Measurements from ENCODE around the gene LONRF3.

LONRF3 gene

DNA sequence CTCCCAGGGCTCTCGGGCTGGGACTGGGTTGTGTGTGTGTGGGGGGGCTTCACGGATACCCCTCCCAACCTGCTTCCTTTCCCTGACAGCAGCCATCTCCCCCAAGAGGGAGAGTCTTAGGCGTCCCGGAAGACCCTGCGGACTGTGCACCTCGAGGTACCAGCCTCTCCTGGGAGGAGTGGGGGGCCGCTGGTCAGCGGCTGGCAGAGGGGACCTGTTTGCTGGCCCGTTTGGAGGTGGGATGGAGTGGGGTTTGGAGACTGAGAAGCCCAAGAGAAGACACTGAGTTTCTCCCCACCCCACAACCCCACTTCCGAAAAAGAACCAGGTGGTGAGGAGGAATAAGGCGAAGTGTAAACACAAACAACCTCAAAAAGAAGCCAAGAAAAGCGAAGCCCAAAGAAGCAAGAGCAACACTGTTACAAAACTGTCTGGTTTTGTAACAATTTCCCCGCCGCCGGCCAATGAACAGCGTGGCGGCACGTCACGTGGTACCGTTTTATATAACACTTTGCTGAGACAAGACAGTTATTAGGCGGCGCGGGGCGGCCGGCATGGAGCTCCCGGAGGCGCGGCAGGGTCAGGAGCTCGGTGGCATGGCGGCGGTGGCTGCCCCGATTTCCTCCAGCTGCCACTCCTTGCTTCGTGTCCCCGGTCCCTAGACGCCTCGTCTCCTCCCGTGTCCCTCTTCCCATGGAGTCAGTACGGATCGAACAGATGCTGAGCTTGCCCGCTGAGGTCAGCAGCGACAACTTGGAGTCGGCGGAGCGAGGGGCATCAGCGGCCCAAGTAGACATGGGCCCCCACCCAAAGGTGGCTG lies at the start of gene LONRF3:
LONRF3 (plus strand) TSS at position 531 of the 820 bp plus-strand sequence; CDS start at position 694, 163 bp downstream.
- peak within 1 kb of the TSS; percentile 97 for H3K27ac Mint-ChIP-seq
- H3K9me3 Mint-ChIP-seq (ENCODE audit: low read depth): no peaks in the 10 kb centered on the region
- H3K4me1 Mint-ChIP-seq (ENCODE audit: low read depth): peaks cover 14% of the 10 kb centered on the region
- H3K4me3 Mint-ChIP-seq: peak within 1 kb of the TSS; percentile 95
- no peaks in the 10 kb centered on the region for H3K36me3 Mint-ChIP-seq
- H3K27me3 Mint-ChIP-seq: peaks cover 4% of the 10 kb centered on the region

DNA sequence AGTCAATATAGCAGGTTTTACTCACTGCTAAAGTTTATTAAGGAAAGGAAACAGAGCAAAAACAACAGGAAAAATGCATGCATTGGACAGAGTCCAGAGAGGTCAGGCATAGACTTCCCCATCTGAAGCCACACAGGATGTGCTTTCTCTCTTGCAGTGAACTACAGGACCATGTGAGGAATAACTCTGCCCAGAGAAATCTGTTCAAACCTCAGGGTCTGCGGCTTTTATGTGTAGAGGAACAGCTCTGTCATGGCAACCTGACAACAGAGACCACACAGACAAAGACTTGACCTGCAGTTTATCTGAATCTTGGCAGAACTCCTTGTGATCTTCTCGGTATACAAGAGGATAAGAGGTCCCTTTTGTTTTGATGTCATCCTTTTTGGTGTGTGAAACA lies 46.3 kb upstream of the LONRF3 start:
- H3K4me1 Mint-ChIP-seq (ENCODE audit: low read depth): no peaks in the 10 kb centered on the region
- no peaks in the 10 kb centered on the region for H3K9me3 Mint-ChIP-seq (ENCODE audit: low read depth)

DNA sequence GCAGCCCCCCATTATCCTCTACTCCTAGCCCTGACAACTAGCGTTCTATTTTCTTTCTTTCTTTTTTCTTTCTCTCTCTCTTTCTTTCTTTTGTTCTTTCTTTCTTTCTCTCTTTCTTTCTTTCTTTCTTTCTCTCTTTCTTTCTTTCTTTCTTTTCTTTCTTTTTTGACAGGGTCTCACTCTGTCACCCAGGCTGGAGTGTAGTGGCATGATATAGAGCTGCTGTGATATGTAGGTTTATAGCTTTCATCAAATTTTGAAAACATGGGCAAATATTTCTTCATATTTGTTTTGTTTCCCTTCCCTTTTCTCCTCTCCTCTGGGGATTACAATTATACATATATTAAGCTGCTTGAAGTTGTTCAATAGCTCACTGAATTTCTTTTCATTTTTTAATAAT lies 39.1 kb upstream of the LONRF3 start:
- Mint-ChIP-seq H3K27me3 (no peaks in the 10 kb centered on the region), H3K36me3 (no peaks in the 10 kb centered on the region), H3K4me1 (ENCODE audit: low read depth) (no peaks in the 10 kb centered on the region), H3K27ac (no peak overlapping the region), H3K9me3 (ENCODE audit: low read depth) (no peaks in the 10 kb centered on the region), H3K4me3 (no peak overlapping the region)

More for the DNA sequence above, 46.3 kb upstream of the LONRF3 start:
- no peak overlapping the region for H3K4me3 Mint-ChIP-seq
- no peaks in the 10 kb centered on the region for H3K36me3 Mint-ChIP-seq
- H3K27me3 Mint-ChIP-seq: no peaks in the 10 kb centered on the region
- H3K27ac Mint-ChIP-seq: no peak overlapping the region

DNA sequence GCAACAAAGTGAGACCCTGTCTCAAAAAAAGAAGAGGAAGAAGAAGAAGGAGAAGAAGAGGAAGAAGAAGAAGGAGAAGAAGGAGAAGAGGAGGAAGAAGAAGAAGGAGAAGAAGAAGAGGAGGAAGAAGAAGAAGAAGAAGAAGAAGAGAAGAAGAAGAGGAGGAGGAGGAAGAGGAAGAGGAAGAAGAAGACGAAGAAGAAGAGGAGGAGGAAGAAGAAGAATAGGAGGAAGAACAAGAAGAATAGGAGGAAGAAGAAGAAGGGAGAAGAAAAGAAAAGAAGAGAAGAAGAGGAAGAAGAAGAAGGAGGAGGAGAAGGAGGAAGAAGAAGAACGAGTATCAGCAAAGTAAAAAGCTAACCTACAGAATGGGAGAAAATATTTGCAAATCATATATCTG lies 33.3 kb upstream of the LONRF3 start:
- Mint-ChIP-seq H3K9me3 (ENCODE audit: low read depth) (no peaks in the 10 kb centered on the region), H3K4me1 (ENCODE audit: low read depth) (no peaks in the 10 kb centered on the region), H3K36me3 (no peaks in the 10 kb centered on the region), H3K27ac (no peak overlapping the region), H3K27me3 (no peaks in the 10 kb centered on the region), H3K4me3 (no peak overlapping the region)

DNA sequence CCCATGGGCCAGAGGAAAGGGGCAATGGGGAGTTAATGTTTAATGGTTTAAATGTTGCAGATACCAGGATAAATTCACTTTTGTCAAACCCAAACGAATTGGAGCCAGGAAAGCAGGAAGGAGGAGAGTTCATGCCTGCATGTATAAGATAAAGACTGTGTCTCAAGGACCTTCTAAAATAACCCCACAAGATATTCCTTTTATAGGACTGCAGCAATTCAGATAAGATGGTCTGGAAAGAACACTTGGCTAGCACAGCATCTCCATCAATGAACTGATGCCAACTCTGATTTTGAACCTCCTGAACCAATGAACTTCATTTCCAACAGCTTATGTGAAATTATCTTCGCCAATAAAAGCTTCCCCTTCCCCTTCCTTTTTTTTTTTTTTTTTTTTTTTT lies 31.3 kb upstream of the LONRF3 start:
- H3K4me3 Mint-ChIP-seq: no peak overlapping the region
- H3K27me3 Mint-ChIP-seq: no peaks in the 10 kb centered on the region
- H3K9me3 Mint-ChIP-seq (ENCODE audit: low read depth): no peaks in the 10 kb centered on the region
- no peaks in the 10 kb centered on the region for H3K36me3 Mint-ChIP-seq
- no peaks in the 10 kb centered on the region for H3K4me1 Mint-ChIP-seq (ENCODE audit: low read depth)
- no peak overlapping the region for H3K27ac Mint-ChIP-seq

DNA sequence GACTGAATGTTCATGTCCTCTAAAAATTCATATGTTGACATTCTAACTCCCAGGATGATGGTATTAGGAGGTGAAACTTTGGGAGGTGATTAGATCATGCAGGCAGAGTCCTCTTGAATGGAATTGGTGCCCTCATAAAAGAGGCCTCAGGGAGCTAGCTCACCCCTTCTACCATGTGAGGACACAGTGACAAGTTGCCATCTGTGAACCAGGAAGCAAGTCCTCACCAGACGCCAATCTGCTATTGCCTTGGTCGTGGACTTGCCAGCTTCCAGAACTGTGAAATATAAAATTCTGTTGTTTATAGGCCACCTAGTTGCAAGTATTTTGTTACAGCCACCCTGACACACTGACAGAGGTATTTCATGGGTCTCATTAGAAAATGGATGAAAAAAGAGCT lies 28.5 kb upstream of the LONRF3 start:
- Mint-ChIP-seq H3K36me3 (no peaks in the 10 kb centered on the region), H3K27ac (no peak overlapping the region), H3K4me1 (ENCODE audit: low read depth) (no peaks in the 10 kb centered on the region), H3K4me3 (no peak overlapping the region), H3K27me3 (no peaks in the 10 kb centered on the region), H3K9me3 (ENCODE audit: low read depth) (no peaks in the 10 kb centered on the region)

DNA sequence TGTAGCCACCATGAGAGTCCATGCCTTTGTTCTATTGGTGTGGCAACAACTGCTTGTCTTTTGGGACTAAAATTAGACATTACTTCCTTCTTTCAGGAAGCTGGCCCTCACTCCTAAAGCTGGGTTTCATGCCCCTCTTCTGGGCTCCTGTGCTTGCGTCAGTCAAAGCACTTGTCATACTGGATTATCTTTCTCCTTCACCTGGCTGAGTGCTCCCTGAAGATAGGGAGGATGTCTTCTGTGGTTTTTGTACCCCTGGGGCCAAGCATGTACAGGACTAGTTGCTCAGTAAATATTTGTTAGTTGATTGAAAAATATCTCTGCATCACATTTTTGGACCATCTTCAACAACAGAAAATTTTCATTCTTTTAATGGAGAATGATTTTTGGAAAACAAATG lies 26.1 kb upstream of the LONRF3 start:
- Mint-ChIP-seq H3K4me3 (no peak overlapping the region), H3K9me3 (ENCODE audit: low read depth) (no peaks in the 10 kb centered on the region), H3K4me1 (ENCODE audit: low read depth) (no peaks in the 10 kb centered on the region), H3K27ac (no peak overlapping the region), H3K36me3 (no peaks in the 10 kb centered on the region), H3K27me3 (no peaks in the 10 kb centered on the region)

DNA sequence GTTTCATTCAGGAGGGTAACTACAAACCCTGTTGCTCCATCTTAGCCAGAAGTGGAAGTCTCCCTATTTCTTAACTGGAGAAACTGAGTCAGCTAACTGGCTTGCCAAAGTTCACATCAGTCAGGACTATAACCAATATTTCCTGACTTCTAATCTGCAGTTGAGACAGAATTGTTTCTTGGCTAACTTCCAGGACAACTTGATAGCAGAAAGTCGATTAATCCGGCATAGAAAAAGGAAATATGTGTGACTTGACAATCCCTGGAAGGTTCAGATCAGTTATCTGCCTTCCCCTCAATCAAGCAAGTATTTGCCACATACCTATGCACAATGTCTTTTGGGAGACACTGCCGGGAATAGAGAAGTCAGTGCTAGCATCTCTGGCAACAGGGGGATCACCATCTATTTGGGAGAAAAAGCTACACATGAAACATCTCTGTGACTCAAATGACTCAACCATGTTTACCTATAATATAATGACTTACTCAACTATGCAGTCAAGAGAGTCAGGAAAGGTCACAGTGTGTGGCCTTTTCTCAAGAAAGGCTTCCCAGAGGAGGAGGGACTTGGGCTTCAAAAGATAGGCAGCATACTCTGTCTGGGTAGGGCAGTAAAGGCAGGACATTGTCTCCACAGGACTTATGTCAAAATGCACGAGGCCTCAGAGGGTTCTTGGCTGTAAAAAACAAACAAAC lies 12.4 kb upstream of the LONRF3 start:
- Mint-ChIP-seq H3K4me1 (ENCODE audit: low read depth) (no peaks in the 10 kb centered on the region), H3K27ac (no peak overlapping the region), H3K4me3 (no peak overlapping the region), H3K27me3 (no peaks in the 10 kb centered on the region), H3K36me3 (no peaks in the 10 kb centered on the region), H3K9me3 (ENCODE audit: low read depth) (no peaks in the 10 kb centered on the region)

DNA sequence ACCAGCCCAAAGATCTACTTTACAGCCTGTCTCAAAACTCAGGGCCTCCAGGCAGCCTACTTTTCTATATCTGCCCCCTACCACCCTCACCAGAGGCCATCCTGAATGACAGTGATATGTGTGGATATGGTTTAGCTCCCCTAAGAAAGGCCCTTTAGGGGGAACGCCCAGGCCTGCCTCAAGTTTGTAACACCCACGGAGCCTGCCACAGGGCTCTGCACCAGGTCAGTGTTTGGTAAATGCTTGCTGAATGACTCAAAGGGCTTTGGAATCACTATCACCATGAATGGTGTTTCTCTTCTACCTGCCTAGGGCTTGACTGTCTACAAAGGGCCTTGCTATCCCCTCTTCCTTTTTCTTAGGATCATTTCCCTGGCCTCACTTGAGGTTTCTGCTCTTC lies 11.3 kb upstream of the LONRF3 start:
- Mint-ChIP-seq H3K27ac (no peak overlapping the region), H3K4me1 (ENCODE audit: low read depth) (no peaks in the 10 kb centered on the region), H3K36me3 (no peaks in the 10 kb centered on the region), H3K4me3 (no peak overlapping the region), H3K9me3 (ENCODE audit: low read depth) (no peaks in the 10 kb centered on the region), H3K27me3 (no peaks in the 10 kb centered on the region)

DNA sequence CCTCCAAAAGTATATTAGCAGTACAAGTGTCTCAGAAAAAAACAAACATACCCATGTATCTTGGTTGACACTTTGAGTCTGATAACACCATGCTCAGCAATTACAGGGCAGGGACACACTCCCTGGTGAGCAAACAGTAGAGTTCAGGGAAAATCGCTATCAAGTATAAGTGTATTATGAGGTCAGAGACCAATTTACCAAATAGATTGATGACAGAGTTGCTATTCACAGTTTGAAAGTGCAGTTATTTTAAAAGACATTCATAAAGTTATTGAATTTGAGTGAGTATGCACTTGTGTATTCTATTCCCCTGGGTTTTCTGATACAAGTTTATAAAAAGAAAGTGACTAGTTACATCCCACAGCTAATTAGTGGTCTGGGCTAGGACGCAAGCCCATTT lies 10.2 kb upstream of the LONRF3 start:
- H3K9me3 Mint-ChIP-seq (ENCODE audit: low read depth): no peaks in the 10 kb centered on the region
- H3K4me3 Mint-ChIP-seq: no peak overlapping the region
- peaks cover 2% of the 10 kb centered on the region for H3K27me3 Mint-ChIP-seq
- H3K4me1 Mint-ChIP-seq (ENCODE audit: low read depth): no peaks in the 10 kb centered on the region
- H3K27ac Mint-ChIP-seq: no peak overlapping the region
- no peaks in the 10 kb centered on the region for H3K36me3 Mint-ChIP-seq

DNA sequence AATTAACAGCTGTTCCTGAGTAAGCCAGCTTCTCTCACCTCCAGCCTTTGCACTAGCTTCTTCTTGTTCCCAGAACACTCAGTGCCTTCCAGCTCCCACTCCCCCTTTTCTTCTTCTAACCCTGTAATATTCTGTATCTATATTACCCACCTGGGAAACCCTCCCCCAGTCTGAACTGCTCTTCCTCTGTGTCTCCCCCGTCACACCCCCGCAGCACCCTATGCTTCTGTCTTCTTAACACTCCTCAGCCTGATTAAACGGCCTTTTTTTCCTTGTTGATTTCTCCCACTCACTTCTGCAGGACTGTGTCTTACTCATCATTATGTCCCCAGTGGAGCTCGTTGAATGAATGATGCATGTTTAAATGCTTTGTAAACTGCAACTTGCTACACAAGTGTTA lies 9.0 kb upstream of the LONRF3 start:
- Mint-ChIP-seq H3K36me3 (no peaks in the 10 kb centered on the region), H3K27me3 (peaks cover 3% of the 10 kb centered on the region), H3K4me3 (no peak overlapping the region), H3K9me3 (ENCODE audit: low read depth) (no peaks in the 10 kb centered on the region), H3K4me1 (ENCODE audit: low read depth) (no peaks in the 10 kb centered on the region), H3K27ac (no peak overlapping the region)

DNA sequence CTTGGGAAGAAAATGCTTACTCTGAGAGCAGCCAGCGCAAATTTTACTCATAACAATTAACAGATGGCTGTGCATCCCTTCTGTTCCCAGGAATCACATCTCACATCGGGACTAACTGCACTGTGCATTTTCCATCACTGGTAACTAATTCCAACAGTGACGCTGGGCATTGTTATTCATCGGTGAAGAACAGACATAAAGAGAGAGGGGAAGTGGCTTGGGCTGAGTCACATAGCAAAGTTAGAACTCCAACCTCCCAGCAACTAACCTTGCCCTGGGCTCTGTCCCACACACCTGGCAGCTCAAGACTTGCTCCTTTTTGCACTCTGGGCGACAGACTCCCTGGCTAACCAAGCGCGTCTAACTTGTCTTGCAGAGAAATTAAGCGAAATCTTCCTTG lies 6.4 kb upstream of the LONRF3 start:
- no peak overlapping the region for H3K27ac Mint-ChIP-seq
- H3K9me3 Mint-ChIP-seq (ENCODE audit: low read depth): no peaks in the 10 kb centered on the region
- H3K4me3 Mint-ChIP-seq: no peak overlapping the region
- no peaks in the 10 kb centered on the region for H3K36me3 Mint-ChIP-seq
- no peaks in the 10 kb centered on the region for H3K4me1 Mint-ChIP-seq (ENCODE audit: low read depth)
- peaks cover 6% of the 10 kb centered on the region for H3K27me3 Mint-ChIP-seq

DNA sequence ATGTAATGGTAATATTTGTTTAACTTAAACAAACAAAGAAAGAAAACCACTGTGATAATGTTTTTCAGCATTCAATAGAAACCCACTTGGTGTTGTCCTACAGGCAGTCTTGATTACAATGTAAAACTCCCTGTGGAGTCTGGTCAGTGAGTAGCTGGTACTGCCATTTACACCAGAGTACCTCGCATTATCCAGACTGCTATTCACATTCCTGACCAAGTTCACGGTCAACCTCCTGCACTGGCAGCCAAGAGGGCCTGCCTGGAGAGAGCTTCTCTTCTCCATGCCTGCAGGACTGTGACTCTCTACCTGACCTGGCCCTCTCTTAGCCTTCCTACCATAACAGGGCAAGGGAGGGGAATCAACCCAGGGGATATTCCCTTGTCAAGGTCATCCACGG lies 2.9 kb upstream of the LONRF3 start:
- H3K4me3 Mint-ChIP-seq: no peak overlapping the region
- no peaks in the 10 kb centered on the region for H3K9me3 Mint-ChIP-seq (ENCODE audit: low read depth)
- H3K36me3 Mint-ChIP-seq: no peaks in the 10 kb centered on the region
- H3K27me3 Mint-ChIP-seq: peaks cover 6% of the 10 kb centered on the region
- no peak overlapping the region for H3K27ac Mint-ChIP-seq
- peaks cover 6% of the 10 kb centered on the region for H3K4me1 Mint-ChIP-seq (ENCODE audit: low read depth)

DNA sequence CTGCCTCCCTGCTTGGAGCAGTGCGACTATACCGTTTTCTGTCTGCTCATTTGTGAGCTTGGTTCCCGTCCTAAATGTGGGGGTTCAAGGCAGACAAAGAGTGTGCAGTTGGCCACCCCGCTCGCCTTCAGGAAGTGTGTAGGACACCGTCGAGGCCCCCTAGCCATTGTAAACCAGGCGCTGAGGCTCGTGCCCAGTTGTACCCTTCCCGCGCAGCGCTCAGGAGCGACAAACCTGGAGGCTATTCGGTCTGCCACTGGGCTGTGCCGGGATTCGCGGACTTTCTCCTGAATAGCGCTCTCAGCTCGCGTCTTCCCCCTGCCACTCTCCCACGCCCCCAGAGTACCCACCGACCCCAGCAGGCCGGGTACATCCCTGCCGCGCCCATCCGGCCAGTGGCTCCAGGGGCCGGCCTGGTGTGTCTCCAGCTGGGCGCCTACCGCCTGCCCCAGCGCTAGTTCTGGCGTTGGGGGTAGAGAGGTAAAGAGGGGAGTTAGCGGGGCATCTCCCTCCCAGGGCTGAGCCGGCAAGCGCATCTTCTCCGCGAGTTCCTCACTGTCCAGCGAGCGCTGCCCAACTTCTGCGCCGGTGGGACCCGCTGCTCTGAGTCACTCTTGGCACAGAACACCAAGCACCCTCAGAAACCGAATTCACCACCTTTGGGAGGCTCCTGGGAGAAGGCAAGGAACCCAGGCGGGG lies 880 bp upstream of the LONRF3 start:
- peaks cover 14% of the 10 kb centered on the region for H3K4me1 Mint-ChIP-seq (ENCODE audit: low read depth)
- H3K9me3 Mint-ChIP-seq (ENCODE audit: low read depth): no peaks in the 10 kb centered on the region
- H3K36me3 Mint-ChIP-seq: no peaks in the 10 kb centered on the region
- no peak overlapping the region for H3K4me3 Mint-ChIP-seq
- no peak overlapping the region for H3K27ac Mint-ChIP-seq
- H3K27me3 Mint-ChIP-seq: peaks cover 4% of the 10 kb centered on the region

DNA sequence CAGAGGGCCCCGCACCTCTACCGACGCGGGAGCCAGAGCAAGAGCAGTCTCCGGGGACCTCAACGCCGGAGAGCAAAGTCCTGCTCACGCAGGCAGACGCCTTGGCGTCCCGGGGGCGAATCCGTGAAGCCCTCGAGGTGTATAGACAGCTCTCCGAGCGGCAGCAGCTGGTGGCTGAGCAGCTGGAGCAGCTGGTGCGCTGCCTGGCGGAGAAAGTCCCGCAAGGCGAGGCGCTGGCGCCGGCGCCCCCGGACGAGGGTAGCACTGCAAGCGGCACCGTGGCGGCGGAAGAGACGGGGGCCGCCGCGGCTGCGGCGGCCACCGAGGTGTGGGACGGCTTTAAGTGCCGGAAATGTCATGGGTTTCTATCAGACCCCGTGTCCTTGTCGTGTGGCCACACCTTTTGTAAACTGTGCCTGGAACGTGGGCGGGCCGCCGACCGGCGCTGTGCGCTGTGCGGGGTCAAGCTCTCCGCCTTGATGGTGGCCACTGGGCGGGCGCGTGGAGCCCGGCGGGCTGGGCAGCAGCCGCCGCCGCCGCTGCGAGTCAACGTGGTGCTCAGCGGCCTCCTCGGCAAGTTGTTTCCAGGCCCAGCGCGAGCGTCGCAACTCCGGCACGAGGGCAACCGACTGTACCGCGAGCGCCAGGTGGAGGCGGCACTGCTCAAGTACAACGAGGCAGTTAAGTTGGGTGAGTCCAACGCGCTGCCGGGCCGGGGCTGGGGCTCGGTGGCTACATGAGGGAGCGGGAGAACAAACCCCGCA lies 672 bp downstream of the LONRF3 start:
- H3K27me3 Mint-ChIP-seq: peaks cover 4% of the 10 kb centered on the region

More for the DNA sequence above, 672 bp downstream of the LONRF3 start:
- no peaks in the 10 kb centered on the region for H3K36me3 Mint-ChIP-seq
- no peaks in the 10 kb centered on the region for H3K9me3 Mint-ChIP-seq (ENCODE audit: low read depth)
- H3K4me3 Mint-ChIP-seq: peak overlapping the region; percentile 95
- H3K4me1 Mint-ChIP-seq (ENCODE audit: low read depth): peaks cover 14% of the 10 kb centered on the region
- peak overlapping the region; percentile 97 for H3K27ac Mint-ChIP-seq

Measured in activated naive CD8-positive, alpha-beta T cell (primary cell).